ENCODE results near the gene LY6G5B.

DNA sequence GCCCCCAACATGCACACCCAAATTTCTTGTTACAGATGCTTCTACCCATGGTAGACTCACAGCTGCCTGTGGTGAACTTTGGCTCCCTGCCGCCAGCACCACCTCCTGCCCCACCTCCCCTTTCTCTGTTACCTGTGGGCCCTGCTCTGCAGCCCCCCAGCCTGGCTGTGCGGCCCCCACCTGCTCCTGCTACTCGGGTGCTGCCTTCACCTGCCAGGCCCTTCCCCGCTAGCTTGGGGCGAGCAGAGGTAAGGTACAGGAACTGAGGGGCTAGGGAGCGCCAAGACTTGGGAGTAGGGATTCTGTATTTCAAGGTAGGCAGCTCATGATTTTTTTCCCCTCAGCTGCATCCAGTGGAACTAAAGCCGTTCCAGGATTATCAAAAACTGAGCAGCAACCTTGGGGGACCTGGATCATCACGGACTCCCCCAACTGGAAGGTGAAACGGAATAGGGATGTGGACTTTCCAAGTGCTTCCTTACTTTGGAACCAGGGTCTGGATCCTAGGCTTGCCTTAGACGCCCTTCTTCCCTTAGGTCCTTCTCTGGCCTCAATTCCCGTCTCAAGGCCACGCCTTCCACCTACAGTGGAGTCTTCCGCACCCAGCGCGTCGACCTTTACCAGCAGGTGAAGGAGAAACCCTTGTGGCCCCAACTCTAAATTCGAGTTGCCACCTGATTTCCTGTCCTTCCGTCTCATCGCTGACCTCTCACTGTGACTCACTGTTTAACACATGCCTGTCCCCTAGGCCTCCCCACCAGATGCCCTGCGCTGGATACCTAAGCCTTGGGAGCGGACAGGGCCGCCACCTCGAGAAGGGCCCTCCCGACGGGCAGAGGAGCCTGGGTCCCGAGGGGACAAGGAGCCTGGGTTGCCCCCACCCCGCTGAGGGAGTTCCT, 32.8 kb upstream of the LY6G5B start:
- TF ChIP-seq CTCF (conservative IDR thresholded peaks at IDR 0.05): no peak
- TF ChIP-seq ZFX (IDR thresholded peaks at IDR 0.05): no peak
